Activated CD8-positive, alpha-beta T cell treated with anti-CD3 and anti-CD28 coated beads for 36 hours (primary cell): Measurements from ENCODE around the gene SOX15. TPM values are rescaled to one million over a fixed set of nuclear protein-coding genes. Genes with fewer than 3 reads are reported as not detected.

Experiments used
- ATAC-seq: fragments of 200-7000 bp; cut with Tn5 transposase; one replicate; pipeline ENCODE4 v1.10.0; 2021; ENCODE audit warnings: mild to moderate bottlenecking, moderate library complexity
- CTCF ChIA-PET: fragments of 350-600 bp; sonication (Branson Sonifier 250); formaldehyde crosslinking; loops from one replicate; lab custom pipeline; 2021; ENCODE audit warnings: antibody characterized with exemption; lab: Charles Lee
- POLR2A ChIA-PET: fragments of 350-600 bp; sonication (Branson Sonifier 250); formaldehyde crosslinking; loops from one replicate; lab custom pipeline; 2021; ENCODE audit warnings: antibody characterized with exemption; lab: Charles Lee
- DNase-seq: peaks from one replicate; pipeline ENCODE4 v3.0.0-alpha.2; 2020
- H3K27ac Mint-ChIP-seq: one replicate; pipeline ENCODE4 v1.8.0; 2021; ENCODE audit warnings: mild to moderate bottlenecking, mixed read lengths
- H3K27me3 Mint-ChIP-seq: one replicate; pipeline ENCODE4 v1.8.0; 2021; ENCODE audit warnings: mixed read lengths
- H3K36me3 Mint-ChIP-seq: one replicate; pipeline ENCODE4 v1.8.0; 2021; ENCODE audit warnings: low read depth, mixed read lengths
- H3K4me1 Mint-ChIP-seq: one replicate; pipeline ENCODE4 v1.8.0; 2021; ENCODE audit warnings: low read depth, mixed read lengths
- H3K4me3 Mint-ChIP-seq: one replicate; pipeline ENCODE4 v1.8.0; 2021; ENCODE audit warnings: mild to moderate bottlenecking, moderate library complexity, mixed read lengths
- H3K9me3 Mint-ChIP-seq: one replicate; pipeline ENCODE4 v1.8.0; 2021; ENCODE audit warnings: mixed read lengths
- intact Hi-C: fragments of 100-400 bp; cut with micrococcal nuclease; formaldehyde crosslinking; loops from one replicate; pipeline ENCODE4 v1.10.0; 2022
- total RNA-seq, 2 experiments: library from RNA; stranded (reverse); gene quantifications; one replicate each; pipeline ENCODE4 v1.2.3, GENCODE V29; 2021
- TF ChIP-seq, protein P1 (sequence below): fragments of 200-600 bp; IDR thresholded peaks from one replicate; pipeline ENCODE4 v1.8.0; 2022; ENCODE audit warnings: antibody characterized with exemption, mild to moderate bottlenecking

Gene SOX15
- total RNA-seq, 2 experiments from 2014 or later = 0.25 TPM; not detected in 1

DNA sequence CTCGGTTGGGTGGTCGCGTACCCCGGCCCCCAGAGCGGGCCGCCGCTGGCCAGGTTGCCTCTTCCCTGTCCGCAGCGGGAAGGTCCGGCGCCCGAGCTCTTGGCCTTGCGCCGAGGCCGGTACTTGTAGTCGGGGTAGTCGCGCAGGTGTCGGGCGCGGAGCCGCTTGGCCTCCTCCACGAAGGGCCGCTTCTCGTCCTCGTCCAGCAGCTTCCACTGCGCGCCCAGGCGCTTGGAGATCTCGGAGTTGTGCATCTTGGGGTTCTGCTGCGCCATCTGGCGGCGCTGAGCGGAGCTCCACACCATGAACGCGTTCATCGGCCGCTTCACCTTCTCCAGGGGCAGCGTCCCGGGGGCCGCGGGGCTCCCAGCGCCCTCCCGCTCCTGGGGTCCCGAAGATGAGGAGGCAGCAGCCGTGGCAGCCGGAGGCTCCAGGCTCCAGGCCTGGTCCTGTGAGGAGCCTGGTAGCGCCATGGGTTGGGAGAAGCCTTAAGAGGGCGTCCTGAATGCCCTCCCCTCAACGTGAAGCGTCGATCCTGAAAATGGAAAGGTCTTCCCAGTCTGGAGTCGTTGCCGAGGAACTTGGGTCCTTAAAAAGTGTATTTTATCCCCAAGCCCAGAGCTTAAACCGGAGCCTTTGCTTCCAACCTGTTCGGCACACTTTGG, 558 bp downstream of the SOX15 start:
- TF ChIP-seq, protein P1, sequence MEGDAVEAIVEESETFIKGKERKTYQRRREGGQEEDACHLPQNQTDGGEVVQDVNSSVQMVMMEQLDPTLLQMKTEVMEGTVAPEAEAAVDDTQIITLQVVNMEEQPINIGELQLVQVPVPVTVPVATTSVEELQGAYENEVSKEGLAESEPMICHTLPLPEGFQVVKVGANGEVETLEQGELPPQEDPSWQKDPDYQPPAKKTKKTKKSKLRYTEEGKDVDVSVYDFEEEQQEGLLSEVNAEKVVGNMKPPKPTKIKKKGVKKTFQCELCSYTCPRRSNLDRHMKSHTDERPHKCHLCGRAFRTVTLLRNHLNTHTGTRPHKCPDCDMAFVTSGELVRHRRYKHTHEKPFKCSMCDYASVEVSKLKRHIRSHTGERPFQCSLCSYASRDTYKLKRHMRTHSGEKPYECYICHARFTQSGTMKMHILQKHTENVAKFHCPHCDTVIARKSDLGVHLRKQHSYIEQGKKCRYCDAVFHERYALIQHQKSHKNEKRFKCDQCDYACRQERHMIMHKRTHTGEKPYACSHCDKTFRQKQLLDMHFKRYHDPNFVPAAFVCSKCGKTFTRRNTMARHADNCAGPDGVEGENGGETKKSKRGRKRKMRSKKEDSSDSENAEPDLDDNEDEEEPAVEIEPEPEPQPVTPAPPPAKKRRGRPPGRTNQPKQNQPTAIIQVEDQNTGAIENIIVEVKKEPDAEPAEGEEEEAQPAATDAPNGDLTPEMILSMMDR = peak; percentile 82
- ChIA-PET POLR2A (interaction anchor here (0.5 to 12.5 kb wide), 10 partner anchors 12 to 153 kb away, joined by 3 to 195 read pairs (median 4); partner anchors contain the start of genes CD68, CHRNB1, SENP3 and TNFSF13), CTCF (interaction anchor here (0.8 to 3.3 kb wide), 29 partner anchors 8 to 324 kb away, joined by 3 to 20 read pairs (median 4); partner anchors contain the start of genes ACAP1, CD68, FXR2 and TMEM95)
- no peaks in the 10 kb centered on the region for H3K9me3 Mint-ChIP-seq
- DNase-seq (peak; percentile 79), ATAC-seq (peak; percentile 81)
- H3K4me3 Mint-ChIP-seq = no peak overlapping the region
- no peak overlapping the region for H3K27ac Mint-ChIP-seq
- peaks cover 56% of the 10 kb centered on the region for H3K36me3 Mint-ChIP-seq
- peaks cover 15% of the 10 kb centered on the region for H3K4me1 Mint-ChIP-seq
- no peaks in the 10 kb centered on the region for H3K27me3 Mint-ChIP-seq
- intact Hi-C loops = no loop called here

DNA sequence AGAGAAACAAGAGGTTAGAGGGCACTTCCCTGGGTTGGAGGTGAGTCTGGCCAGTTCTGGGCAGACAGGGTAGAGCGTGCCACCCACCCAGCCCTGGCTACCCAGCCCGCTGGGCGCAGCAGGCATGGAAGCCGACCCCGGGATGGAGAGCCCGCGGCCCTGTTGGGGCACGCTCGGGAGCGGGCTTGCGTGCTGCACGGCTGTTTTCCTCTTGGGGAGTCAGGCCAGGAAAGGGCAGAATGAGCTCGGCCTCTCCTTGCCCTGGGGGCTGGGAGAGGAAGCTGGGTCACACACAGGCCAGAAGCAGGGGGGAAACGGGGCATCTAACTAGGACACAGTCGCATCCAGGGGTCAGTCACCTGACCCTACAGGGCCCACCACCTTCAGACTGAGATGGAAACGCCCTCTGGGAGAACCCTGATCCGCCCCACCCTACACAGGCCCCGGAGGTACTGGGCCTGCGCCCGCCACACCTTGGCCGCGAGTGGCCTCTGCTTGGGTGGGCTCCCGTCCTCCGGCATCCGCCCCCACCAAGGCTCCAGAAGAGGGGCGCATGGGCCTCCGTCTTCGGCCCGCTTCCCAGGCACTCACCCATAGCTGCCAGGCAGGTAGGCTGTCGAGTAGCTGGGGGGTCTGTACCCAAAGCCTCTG, 1.2 kb downstream of the SOX15 start:
- TF ChIP-seq, protein P1 = no peak
- Mint-ChIP-seq H3K36me3 (peaks cover 51% of the 10 kb centered on the region), H3K27me3 (no peaks in the 10 kb centered on the region), H3K4me3 (no peak overlapping the region), H3K4me1 (peaks cover 15% of the 10 kb centered on the region), H3K27ac (no peak overlapping the region), H3K9me3 (no peaks in the 10 kb centered on the region)
- CTCF ChIA-PET = interaction anchor here (0.8 to 3.3 kb wide), 27 partner anchors 8 to 323 kb away, joined by 3 to 20 read pairs (median 5); partner anchors contain the start of genes CD68, FXR2 and TMEM95
- POLR2A ChIA-PET = interaction anchor here (0.5 to 12.5 kb wide), 7 partner anchors 14 to 153 kb away, joined by 3 to 195 read pairs (median 4); partner anchors contain the start of genes CD68, CHRNB1, SENP3 and TMEM102
- intact Hi-C loops = no loop called here
- DNase-seq (no peak), ATAC-seq (no peak)

- DNase-seq = no peak
- H3K27ac Mint-ChIP-seq = peak overlapping the region; percentile 45
- H3K27me3 Mint-ChIP-seq = no peaks in the 10 kb centered on the region
- H3K4me1 Mint-ChIP-seq = peaks cover 19% of the 10 kb centered on the region
- TF ChIP-seq, protein P1 = no peak
- POLR2A ChIA-PET = interaction anchor here (1.0 to 12.5 kb wide), 4 partner anchors 13 to 272 kb away, joined by 3 to 195 read pairs (median 5); partner anchors contain the start of genes CD68 and GPS2
- intact Hi-C loops = no loop called here
- H3K9me3 Mint-ChIP-seq = no peaks in the 10 kb centered on the region
- ATAC-seq = no peak
- CTCF ChIA-PET = interaction anchor here (0.9 to 3.3 kb wide), 4 partner anchors 21 to 232 kb away, joined by 3 to 20 read pairs (median 8); no protein-coding TSS in a partner anchor
- no peak overlapping the region for H3K4me3 Mint-ChIP-seq
- H3K36me3 Mint-ChIP-seq = peaks cover 46% of the 10 kb centered on the region
Measured at GRCh38 chr17:7587420-7588151, 2.3 kb downstream of the SOX15 start.

- TF ChIP-seq, protein P1 = no peak
- intact Hi-C loops = no loop called here
- peaks cover 26% of the 10 kb centered on the region for H3K4me1 Mint-ChIP-seq
- no peaks in the 10 kb centered on the region for H3K9me3 Mint-ChIP-seq
- no peak overlapping the region for H3K4me3 Mint-ChIP-seq
- H3K27ac Mint-ChIP-seq = peak overlapping the region; percentile 45
- H3K27me3 Mint-ChIP-seq = no peaks in the 10 kb centered on the region
- POLR2A ChIA-PET = interaction anchor here (1.0 to 12.5 kb wide), 6 partner anchors 12 to 271 kb away, joined by 3 to 195 read pairs (median 4); partner anchors contain the start of genes CD68, GPS2 and SENP3
- CTCF ChIA-PET = interaction anchor here (0.8 to 3.3 kb wide), 4 partner anchors 14 to 231 kb away, joined by 3 to 20 read pairs (median 3); no protein-coding TSS in a partner anchor
- no peak for DNase-seq
- H3K36me3 Mint-ChIP-seq = peaks cover 48% of the 10 kb centered on the region
- no peak for ATAC-seq
Measured at GRCh38 chr17:7586673-7587419, 3.0 kb downstream of the SOX15 start.
